ENCODE data around the gene BCAS3.

The BCAS3 gene

DNA sequence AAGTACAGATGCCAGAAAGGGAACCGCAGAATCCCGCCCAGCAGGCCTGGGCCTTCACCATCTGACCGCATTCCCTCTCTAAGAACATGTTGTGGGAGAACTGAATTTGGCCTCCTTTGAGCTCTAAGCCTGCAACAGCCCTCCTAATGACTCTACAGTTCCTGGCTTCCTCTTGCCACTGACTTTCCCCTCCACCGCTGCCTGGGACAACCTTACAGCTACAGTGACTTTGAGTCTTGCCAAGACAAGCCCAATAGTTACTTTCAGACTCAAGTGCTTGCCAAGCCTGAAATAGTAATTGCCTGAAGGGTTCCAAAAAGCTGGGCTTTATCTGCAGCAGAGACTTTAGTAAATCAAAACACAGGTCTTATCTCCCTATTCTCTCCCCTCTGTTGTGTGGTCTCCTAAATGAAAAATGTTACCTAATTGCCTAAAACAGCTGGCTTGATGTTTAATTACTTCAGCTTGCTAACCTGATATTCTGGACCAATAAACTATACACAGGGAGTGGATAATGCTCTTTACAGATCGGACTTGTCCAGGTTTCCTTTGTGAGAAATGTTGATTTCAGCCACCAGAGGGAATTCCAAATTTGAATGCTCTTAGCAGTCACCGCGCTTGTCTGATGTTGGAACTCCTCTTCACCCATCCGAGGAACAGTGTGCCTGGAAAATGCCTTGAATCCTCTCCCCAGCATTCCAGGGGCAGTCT lies 636.9 kb downstream of the BCAS3 start:
- TF ChIP-seq POLR2AphosphoS5 (IDR thresholded peaks at IDR 0.05; ENCODE audit: low read depth, low read length) = no peak
- no peak for TF ChIP-seq POLR2A (IDR thresholded peaks at IDR 0.05; ENCODE audit: low read depth, low read length)
- FAIRE-seq (no peak), DNase-seq (ENCODE audit: insufficient read length, low spot score) (no peak)

DNA sequence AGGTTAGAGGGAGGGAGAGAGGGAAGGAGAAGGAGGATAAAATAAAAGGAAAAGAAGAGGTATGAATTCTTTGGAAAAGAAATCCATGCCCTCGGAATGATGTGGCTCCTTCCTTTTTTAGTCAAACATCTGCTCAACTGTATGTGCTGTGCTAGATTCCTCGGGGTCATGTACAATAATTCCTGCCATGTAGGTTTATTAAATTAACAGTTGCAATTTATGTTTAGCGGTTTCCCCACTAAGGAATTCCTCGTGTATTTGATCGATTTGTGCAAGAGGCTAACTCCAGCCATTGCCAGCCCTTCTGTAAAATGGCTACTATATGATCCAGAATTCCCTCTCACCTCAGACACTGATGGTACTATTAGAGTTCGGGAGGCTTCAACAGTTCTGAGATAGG lies 639.0 kb downstream of the BCAS3 start:
- TF ChIP-seq POLR2AphosphoS5 (IDR thresholded peaks at IDR 0.05; ENCODE audit: low read depth, low read length) (no peak), PAX5 (IDR thresholded peaks at IDR 0.05; ENCODE audit: insufficient read depth, low read length, severe bottlenecking) (no peak), TAF1 (IDR thresholded peaks at IDR 0.05; ENCODE audit: low read depth, low read length) (no peak), SPI1 (IDR thresholded peaks at IDR 0.05; ENCODE audit: low read depth, low read length) (no peak), POU2F2 (IDR thresholded peaks at IDR 0.05; ENCODE audit: low read depth, low read length) (no peak)
- DNase-seq (ENCODE audit: insufficient read length, low spot score) (no peak), FAIRE-seq (no peak)

DNA sequence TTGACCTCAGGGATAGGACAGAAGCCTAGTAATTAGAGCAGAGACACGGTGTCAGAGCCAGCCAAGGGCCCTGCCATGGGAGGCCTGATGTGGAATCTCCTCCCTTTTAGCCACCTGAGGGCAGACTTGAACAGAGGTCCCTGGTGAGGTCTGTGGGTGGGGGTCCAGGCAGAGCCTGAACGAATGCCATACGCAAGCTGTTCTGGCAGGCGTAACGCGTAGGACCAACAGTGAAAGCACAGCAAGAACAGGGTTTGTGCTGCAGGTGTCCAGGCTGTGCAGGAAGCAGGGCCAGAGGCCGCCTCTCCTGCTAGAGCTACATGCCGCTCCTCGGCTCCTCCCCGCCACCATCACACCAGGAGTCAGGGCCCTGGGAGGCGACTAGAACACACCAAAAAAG lies 640.1 kb downstream of the BCAS3 start:
- TF ChIP-seq PAX5 (IDR thresholded peaks at IDR 0.05; ENCODE audit: insufficient read depth, low read length, severe bottlenecking) = no peak
- TF ChIP-seq SPI1 (IDR thresholded peaks at IDR 0.05; ENCODE audit: low read depth, low read length) = no peak
- FAIRE-seq (no peak), DNase-seq (ENCODE audit: insufficient read length, low spot score) (no peak)

DNA sequence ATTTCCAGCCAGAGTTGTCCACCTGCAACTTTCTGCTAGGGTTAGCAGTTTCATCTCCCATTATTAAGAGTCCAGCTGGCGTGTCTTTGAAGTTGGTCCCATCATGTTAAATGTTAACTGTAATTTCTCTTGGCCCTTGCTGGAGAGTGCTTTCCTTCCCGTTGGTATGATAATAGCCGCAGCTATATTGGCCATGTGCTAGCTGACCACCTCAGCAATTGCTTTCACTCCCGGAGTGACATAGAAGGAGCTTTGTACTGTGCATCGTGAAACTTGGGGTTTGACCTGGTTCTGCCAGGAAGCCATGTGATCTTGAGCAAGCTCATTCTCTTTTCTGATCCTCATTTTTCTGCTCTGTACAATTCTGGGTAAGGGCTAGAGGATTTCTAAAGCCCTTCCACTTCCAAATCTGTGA lies 641.0 kb downstream of the BCAS3 start:
- FAIRE-seq (no peak), DNase-seq (ENCODE audit: insufficient read length, low spot score) (no peak)
- TF ChIP-seq POU2F2 (IDR thresholded peaks at IDR 0.05; ENCODE audit: low read depth, low read length) (no peak), POLR2A (IDR thresholded peaks at IDR 0.05; ENCODE audit: low read depth, low read length) (no peak), PAX5 (IDR thresholded peaks at IDR 0.05; ENCODE audit: insufficient read depth, low read length, severe bottlenecking) (no peak), TAF1 (IDR thresholded peaks at IDR 0.05; ENCODE audit: low read depth, low read length) (no peak)

DNA sequence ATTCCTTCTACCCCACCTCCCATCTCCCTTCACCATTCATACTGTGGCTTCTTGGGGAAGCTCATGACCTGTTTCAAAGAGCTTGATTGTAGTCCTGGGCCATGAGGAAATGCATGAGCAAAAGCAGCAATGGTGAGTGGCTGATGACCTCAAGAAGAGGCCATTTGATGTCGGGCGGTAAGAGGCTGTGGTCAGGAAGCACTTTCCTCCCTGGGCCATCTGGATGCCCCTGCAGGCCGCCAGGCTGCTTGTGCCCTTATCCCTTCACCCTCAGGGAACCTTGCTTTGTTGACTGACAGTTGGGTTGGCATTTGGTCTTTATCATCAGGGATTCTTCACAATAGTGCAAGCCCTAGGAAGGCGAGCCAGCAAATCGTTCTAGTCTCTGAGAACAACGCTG lies 643.7 kb downstream of the BCAS3 start:
- DNase-seq (ENCODE audit: insufficient read length, low spot score) (no peak), FAIRE-seq (no peak)
- TF ChIP-seq PAX5 (IDR thresholded peaks at IDR 0.05; ENCODE audit: insufficient read depth, low read length, severe bottlenecking) = no peak
- no peak for TF ChIP-seq POLR2A (IDR thresholded peaks at IDR 0.05; ENCODE audit: low read depth, low read length)
- TF ChIP-seq TAF1 (IDR thresholded peaks at IDR 0.05; ENCODE audit: low read depth, low read length) = no peak
- no peak for TF ChIP-seq POU2F2 (IDR thresholded peaks at IDR 0.05; ENCODE audit: low read depth, low read length)
- TF ChIP-seq POLR2AphosphoS5 (IDR thresholded peaks at IDR 0.05; ENCODE audit: low read depth, low read length) = no peak
- TF ChIP-seq SPI1 (IDR thresholded peaks at IDR 0.05; ENCODE audit: low read depth, low read length) = no peak

DNA sequence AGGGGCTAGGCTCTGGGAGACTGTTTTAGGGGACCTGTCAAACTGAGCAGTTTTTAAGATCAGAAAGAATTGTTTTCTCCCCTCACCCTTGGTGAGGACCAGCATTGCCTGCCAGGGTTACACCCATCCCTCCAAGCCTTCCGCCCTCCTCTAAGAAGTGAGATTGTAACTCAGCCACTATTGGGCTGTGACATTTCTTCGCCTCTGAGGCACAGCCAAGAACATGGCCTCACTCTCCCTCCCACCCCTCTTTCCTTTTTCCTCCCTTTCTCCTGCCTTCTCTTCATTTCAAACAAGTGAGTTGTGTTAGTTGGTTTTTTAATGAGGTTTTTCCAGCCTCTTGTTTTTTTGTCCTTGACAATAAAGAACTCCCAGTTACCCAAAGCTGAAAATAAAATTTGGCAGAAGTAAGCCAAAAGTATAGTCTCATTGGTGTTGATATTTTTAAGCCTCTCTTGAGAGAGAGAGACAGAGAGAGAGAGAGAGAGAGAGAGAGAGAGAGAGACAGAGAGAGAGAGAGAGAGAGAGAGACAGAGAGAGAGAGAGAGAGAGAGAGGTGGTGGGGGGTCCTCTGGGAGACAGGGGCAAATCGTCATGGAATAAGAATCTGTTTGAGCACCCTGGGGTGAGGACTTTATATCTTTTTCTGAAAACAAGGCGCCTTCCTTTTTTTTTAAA lies 644.8 kb downstream of the BCAS3 start:
- FAIRE-seq (no peak), DNase-seq (ENCODE audit: insufficient read length, low spot score) (no peak)
- TF ChIP-seq PAX5 (IDR thresholded peaks at IDR 0.05; ENCODE audit: insufficient read depth, low read length, severe bottlenecking) (no peak), POLR2AphosphoS5 (IDR thresholded peaks at IDR 0.05; ENCODE audit: low read depth, low read length) (no peak), POLR2A (IDR thresholded peaks at IDR 0.05; ENCODE audit: low read depth, low read length) (no peak), POU2F2 (IDR thresholded peaks at IDR 0.05; ENCODE audit: low read depth, low read length) (no peak), SPI1 (IDR thresholded peaks at IDR 0.05; ENCODE audit: low read depth, low read length) (no peak), TAF1 (IDR thresholded peaks at IDR 0.05; ENCODE audit: low read depth, low read length) (no peak)

DNA sequence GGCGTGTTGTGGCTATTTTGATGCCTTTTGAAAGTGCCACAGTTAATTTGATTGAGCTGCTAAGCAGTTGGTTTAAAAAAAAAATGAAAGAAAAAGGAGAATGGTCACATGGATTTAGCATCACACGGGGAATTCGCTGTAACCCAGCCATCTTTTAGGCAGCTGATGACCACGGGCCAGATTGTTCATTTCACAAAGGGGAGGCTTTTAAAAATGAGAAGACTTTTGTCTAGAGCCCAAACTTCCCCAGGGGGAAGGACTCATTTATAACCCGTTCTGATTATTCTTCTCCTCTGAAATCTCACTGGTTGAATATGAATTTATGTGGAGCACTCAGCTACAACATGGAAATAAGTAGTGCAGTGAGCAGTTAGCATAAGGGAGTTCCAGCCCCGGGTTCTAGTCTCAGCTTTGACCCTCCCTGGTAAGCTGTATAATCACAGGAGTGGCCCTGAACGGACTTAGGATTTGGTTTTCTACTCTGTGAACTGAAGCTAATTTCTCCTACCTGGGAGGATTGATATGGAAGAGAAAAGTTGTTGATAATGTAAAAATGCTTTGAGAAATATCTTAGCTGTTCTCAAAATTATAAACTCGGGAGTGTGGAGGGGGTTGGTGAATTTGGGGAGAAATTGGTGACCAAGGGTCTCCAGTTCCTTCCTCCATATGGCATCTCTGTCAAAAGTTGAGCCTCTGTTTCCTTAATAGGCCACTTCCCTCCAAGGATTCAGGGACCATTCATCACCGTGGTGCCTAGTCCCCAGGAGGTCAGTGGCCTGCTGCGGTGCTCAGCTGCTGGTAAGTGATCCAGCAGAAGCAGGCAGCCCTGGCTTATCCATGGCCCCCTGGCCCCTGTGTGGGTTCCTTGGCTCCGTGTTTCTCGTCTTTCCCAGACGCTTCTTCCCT lies 645.6 kb downstream of the BCAS3 start:
- no peak for FAIRE-seq
- TF ChIP-seq SPI1 (IDR thresholded peaks at IDR 0.05; ENCODE audit: low read depth, low read length) (no peak), POU2F2 (IDR thresholded peaks at IDR 0.05; ENCODE audit: low read depth, low read length) (no peak)
- no peak for DNase-seq (ENCODE audit: insufficient read length, low spot score)

DNA sequence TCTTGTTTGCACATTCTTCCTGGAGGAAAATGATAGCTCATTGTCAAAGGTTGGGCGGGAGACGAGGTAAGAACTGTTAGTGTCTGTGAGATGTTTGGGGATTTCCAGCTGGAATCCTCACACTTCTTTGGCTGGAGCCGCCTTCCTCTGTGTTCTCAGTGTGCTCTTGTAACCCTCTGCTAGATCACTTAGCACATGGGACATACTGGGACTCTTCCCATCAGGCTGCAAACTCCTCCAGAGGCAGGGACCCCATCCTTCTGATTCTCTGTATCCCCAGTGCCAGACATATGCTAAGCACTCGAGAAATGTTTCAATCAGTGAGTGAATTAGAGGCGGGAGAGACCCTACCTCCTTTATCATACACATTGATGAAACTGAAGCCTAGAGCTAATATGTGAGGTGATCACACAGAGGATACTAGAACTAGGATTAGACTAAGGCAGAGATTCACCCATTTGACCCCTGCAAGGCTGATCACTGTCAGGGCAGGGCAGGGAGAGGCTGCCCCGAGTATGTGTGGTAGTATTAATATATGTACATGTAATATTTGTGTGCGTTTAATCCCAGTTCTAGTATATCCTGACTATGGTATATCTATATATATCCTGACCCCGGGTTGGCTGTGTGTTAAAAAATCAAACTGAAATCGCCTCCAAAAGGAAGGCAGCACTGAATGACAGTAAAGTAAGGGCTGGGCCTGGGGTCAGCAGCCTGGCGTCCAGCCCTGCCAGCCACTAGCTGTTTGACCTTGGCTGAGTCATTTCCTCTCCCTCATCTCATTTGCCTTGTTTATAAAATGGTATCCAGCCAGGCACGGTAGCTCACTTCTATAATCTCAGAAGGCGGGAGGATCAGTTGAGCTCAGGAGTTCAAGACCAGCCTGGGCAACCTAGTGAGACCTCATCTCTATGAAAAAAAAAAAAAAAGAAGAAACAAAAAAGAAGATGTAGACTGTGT lies 646.5 kb downstream of the BCAS3 start:
- no peak for FAIRE-seq
- TF ChIP-seq SPI1 (IDR thresholded peaks at IDR 0.05; ENCODE audit: low read depth, low read length) (no peak), POU2F2 (IDR thresholded peaks at IDR 0.05; ENCODE audit: low read depth, low read length) (no peak), TAF1 (IDR thresholded peaks at IDR 0.05; ENCODE audit: low read depth, low read length) (no peak), POLR2A (IDR thresholded peaks at IDR 0.05; ENCODE audit: low read depth, low read length) (no peak), PAX5 (IDR thresholded peaks at IDR 0.05; ENCODE audit: insufficient read depth, low read length, severe bottlenecking) (no peak), POLR2AphosphoS5 (IDR thresholded peaks at IDR 0.05; ENCODE audit: low read depth, low read length) (no peak)
- DNase-seq (ENCODE audit: insufficient read length, low spot score) = no peak

DNA sequence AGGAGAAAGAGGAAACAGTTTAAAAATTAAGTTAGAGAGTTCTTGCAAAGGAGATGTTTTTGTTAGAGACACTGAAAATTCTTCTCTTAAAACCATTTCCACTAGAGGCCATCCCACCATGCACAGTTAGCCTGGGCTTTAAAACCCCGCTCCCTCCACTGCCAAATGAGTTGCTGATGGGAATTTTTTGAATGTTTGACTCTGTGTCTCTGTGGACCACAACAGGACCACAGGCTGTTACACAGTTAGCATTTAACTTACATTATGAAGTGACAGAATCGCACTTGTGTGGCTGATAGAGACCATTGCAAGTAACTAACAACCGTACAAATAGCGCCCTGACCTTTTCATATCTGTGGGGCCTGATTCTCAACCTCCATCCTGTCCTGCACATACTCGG lies 647.3 kb downstream of the BCAS3 start:
- FAIRE-seq (no peak), DNase-seq (ENCODE audit: insufficient read length, low spot score) (no peak)
- no peak for TF ChIP-seq TAF1 (IDR thresholded peaks at IDR 0.05; ENCODE audit: low read depth, low read length)
- TF ChIP-seq SPI1 (IDR thresholded peaks at IDR 0.05; ENCODE audit: low read depth, low read length) = no peak
- TF ChIP-seq POLR2AphosphoS5 (IDR thresholded peaks at IDR 0.05; ENCODE audit: low read depth, low read length) = no peak
